ENCODE results near the gene COL18A1.
"Not testable (repeated sequence)": the region's sequence is repeated elsewhere in the genome, so short reads cannot be mapped to it uniquely, and the experiment has no call there.

The COL18A1 gene

DNA sequence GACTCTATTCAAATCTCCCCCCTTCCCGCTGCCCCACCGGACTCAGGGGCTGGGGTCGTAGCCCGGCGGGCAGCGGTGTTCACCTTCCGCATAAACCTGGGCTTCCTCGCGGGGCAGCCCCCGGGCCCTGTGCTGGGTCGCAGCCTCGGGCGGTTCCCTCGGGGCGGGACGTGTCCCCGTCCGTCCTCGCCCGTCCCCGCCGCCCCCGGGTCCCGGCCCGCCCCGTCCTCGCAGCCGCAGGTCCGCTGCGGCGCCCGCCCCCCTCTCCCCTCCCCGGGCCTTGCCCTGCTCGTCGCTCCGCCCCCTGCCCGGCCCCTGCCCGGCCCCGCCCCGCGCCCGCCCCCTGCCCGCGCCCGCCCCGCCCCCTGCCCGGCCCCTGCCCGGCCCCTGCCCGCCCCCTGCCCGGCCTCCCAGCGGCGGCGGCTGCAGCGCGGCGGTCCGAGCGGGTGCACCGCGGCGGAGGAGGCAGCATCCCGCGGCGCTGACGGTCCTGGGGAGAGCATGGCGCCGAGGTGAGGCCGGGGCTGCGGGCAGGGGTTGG is at the start of gene COL18A1:
TSS of gene COL18A1 (plus strand) at position 436 of the 541 bp plus-strand sequence. CDS start at position 502, 66 bp downstream.
- Histone ChIP-seq H3K36me3 (ENCODE audit: insufficient read depth, low read length) (0 out of 2 replicates have a peak, but pooled peaks cover 6% of the 10 kb centered on the region), H3K9me3 (ENCODE audit: control insufficient read depth, insufficient read depth, low read length) (peaks cover 14% of the 10 kb centered on the region; the same call in 1 of the 2 replicates), H3K4me1 (ENCODE audit: insufficient read depth, low read length) (peaks cover 30% of the 10 kb centered on the region), H3K9ac (ENCODE audit: low read depth, low read length) (peak within 1 kb of the TSS; percentile 76)

DNA sequence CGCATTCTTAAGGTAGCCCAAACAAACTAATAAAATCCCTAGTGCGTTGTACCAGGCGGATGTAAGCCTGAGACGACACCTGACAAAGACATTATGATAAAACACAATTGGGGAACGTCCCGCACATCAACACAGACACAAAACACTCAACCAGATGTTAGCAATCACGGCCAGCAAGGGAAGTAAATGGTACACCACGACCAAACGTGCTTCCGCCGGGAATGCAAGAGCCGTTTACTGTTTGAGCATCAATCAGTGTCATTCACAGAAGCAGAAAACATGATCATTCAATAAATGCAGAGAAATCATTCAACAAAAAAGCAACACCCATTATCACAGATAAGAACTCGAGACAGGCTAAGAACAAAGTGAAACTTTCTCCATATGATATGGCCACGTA is 49.4 kb upstream of the COL18A1 start:
- Histone ChIP-seq H3K36me3 (ENCODE audit: insufficient read depth, low read length) (no peaks in the 10 kb centered on the region), H3K4me1 (ENCODE audit: insufficient read depth, low read length) (peaks cover 9% of the 10 kb centered on the region; the same call in 1 of the 2 replicates), H3K9me3 (ENCODE audit: control insufficient read depth, insufficient read depth, low read length) (no peaks in the 10 kb centered on the region), H3K9ac (ENCODE audit: low read depth, low read length) (no peak overlapping the region)

- H3K9ac ChIP-seq (ENCODE audit: low read depth, low read length) = no peak overlapping the region
- H3K4me1 ChIP-seq (ENCODE audit: insufficient read depth, low read length) = peaks cover 11% of the 10 kb centered on the region; the same call in 1 of the 2 replicates
- no peaks in the 10 kb centered on the region for H3K9me3 ChIP-seq (ENCODE audit: control insufficient read depth, insufficient read depth, low read length)
- no peaks in the 10 kb centered on the region for H3K36me3 ChIP-seq (ENCODE audit: insufficient read depth, low read length)
Measured at GRCh38 chr21:45356251-45356650, 48.7 kb upstream of the COL18A1 start.

- Histone ChIP-seq H3K9ac (ENCODE audit: low read depth, low read length) (no peak overlapping the region), H3K9me3 (ENCODE audit: control insufficient read depth, insufficient read depth, low read length) (no peaks in the 10 kb centered on the region), H3K36me3 (ENCODE audit: insufficient read depth, low read length) (no peaks in the 10 kb centered on the region), H3K4me1 (ENCODE audit: insufficient read depth, low read length) (peaks cover 17% of the 10 kb centered on the region; the same call in 1 of the 2 replicates)
Measured at GRCh38 chr21:45356653-45357435, 48.1 kb upstream of the COL18A1 start.

GRCh38 chr21:45357436-45358260 is 47.3 kb upstream of the COL18A1 start:
- Histone ChIP-seq H3K9me3 (ENCODE audit: control insufficient read depth, insufficient read depth, low read length) (no peaks in the 10 kb centered on the region), H3K9ac (ENCODE audit: low read depth, low read length) (no peak overlapping the region), H3K36me3 (ENCODE audit: insufficient read depth, low read length) (no peaks in the 10 kb centered on the region), H3K4me1 (ENCODE audit: insufficient read depth, low read length) (peaks cover 19% of the 10 kb centered on the region; the same call in 1 of the 2 replicates)

DNA sequence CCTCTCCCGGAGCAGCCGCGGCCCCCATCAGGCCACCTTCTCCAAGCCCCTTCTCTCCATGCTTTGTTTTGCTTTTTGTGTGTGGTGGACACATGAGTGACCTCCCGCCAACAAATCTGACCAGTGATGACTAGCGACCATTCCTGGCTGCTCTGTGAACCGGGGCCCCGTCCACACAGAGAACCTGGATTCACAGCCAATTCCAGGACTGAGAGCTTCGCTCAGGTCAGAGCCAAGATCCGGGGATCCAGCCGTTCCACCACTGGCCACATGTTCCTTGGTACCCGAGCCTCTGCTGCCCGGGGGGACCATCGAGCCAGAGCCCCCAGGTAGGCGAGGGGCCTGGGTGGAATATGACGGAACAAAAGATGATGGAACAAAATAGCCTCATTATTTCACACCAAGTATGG is 46.7 kb upstream of the COL18A1 start:
- Histone ChIP-seq H3K9ac (ENCODE audit: low read depth, low read length) (no peak overlapping the region), H3K4me1 (ENCODE audit: insufficient read depth, low read length) (peaks cover 19% of the 10 kb centered on the region; the same call in 1 of the 2 replicates), H3K36me3 (ENCODE audit: insufficient read depth, low read length) (no peaks in the 10 kb centered on the region), H3K9me3 (ENCODE audit: control insufficient read depth, insufficient read depth, low read length) (no peaks in the 10 kb centered on the region)

- Histone ChIP-seq H3K4me1 (ENCODE audit: insufficient read depth, low read length) (peaks cover 21% of the 10 kb centered on the region; the same call in 1 of the 2 replicates), H3K36me3 (ENCODE audit: insufficient read depth, low read length) (no peaks in the 10 kb centered on the region), H3K9ac (ENCODE audit: low read depth, low read length) (no peak overlapping the region), H3K9me3 (ENCODE audit: control insufficient read depth, insufficient read depth, low read length) (no peaks in the 10 kb centered on the region)
Measured at GRCh38 chr21:45358711-45359310, 46.2 kb upstream of the COL18A1 start.

GRCh38 chr21:45359451-45360217 is 45.3 kb upstream of the COL18A1 start:
- peaks cover 23% of the 10 kb centered on the region for H3K4me1 ChIP-seq (ENCODE audit: insufficient read depth, low read length)
- H3K9ac ChIP-seq (ENCODE audit: low read depth, low read length) = no peak overlapping the region
- H3K9me3 ChIP-seq (ENCODE audit: control insufficient read depth, insufficient read depth, low read length) = no peaks in the 10 kb centered on the region

DNA sequence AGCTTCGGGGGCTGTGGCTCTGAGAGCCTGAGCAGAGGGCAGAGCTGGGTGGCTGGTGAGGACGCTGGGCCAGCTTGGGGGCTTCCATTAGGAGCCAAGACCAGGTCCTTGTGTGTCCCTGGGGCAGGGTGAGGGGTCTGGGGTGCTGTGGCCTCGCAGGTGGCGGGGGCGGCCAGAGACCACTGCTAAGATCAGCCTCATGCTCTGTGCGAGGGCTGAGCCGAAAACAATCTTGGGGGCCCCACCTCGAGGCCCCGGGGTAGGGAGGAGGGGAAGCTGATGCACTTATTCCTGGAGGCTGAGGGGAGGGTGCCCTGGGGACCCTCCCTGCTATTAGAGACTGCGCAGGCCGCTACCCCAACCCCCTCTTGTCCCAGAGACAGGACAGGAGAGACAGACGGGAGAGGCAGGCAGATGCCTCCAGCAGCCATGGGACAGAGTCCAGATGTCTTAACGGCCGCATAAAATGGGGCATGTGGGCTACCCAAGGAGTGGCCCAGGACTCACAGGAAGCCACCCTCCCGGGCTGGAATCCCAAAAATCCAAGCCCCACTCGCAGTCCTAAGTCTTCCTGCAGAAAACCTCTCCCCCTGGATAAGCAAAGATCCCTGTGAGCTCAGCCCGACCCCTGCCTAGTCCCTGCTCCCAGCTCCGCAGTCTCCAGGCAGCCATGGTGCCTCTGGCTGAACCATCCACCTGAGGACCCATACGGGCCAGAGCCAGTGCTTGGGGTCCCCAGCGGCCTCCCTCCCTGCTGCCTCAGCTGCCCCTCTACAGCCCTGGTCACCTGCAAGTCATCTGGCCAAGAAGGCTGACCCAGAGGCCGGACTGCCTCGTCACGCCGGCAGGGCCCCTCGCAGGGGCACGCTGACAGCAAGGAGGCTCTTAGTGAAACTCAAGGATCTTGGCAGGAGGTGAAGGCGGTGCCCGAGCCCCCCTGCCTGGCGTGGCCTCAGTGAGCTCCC is 43.6 kb upstream of the COL18A1 start:
- Histone ChIP-seq H3K36me3 (ENCODE audit: insufficient read depth, low read length) (no peaks in the 10 kb centered on the region), H3K9ac (ENCODE audit: low read depth, low read length) (no peak overlapping the region), H3K4me1 (ENCODE audit: insufficient read depth, low read length) (peaks cover 30% of the 10 kb centered on the region), H3K9me3 (ENCODE audit: control insufficient read depth, insufficient read depth, low read length) (no peaks in the 10 kb centered on the region)

More at GRCh38 chr21:45359451-45360217, 45.3 kb upstream of the COL18A1 start:
- no peaks in the 10 kb centered on the region for H3K36me3 ChIP-seq (ENCODE audit: insufficient read depth, low read length)

- Histone ChIP-seq H3K9me3 (ENCODE audit: control insufficient read depth, insufficient read depth, low read length) (no peaks in the 10 kb centered on the region), H3K9ac (ENCODE audit: low read depth, low read length) (no peak overlapping the region), H3K4me1 (ENCODE audit: insufficient read depth, low read length) (peaks cover 26% of the 10 kb centered on the region), H3K36me3 (ENCODE audit: insufficient read depth, low read length) (no peaks in the 10 kb centered on the region)
Measured at GRCh38 chr21:45362077-45362747, 42.8 kb upstream of the COL18A1 start.

DNA sequence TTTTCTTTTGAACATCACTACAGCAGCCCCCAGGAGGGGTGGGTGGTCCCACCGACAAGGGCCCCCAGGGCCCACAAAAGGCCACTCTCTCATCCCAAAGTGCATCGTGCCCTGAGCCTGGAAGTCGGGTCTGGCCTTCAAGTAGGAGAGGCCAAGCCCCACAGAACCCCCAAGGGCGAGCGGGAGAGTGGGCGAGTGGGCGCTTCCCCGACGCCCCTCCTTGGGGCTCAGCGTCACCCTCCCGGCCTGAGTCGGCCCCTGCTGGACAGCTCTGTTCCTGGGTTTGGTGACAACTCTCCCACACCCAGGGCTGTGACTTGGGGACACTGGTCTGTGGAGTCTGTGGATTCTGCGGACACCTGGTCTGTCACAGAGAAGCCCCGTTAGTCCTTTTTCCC is 42.2 kb upstream of the COL18A1 start:
- H3K36me3 ChIP-seq (ENCODE audit: insufficient read depth, low read length) = no peaks in the 10 kb centered on the region
- peaks cover 32% of the 10 kb centered on the region for H3K4me1 ChIP-seq (ENCODE audit: insufficient read depth, low read length)
- H3K9me3 ChIP-seq (ENCODE audit: control insufficient read depth, insufficient read depth, low read length) = no peaks in the 10 kb centered on the region
- H3K9ac ChIP-seq (ENCODE audit: low read depth, low read length) = no peak overlapping the region

DNA sequence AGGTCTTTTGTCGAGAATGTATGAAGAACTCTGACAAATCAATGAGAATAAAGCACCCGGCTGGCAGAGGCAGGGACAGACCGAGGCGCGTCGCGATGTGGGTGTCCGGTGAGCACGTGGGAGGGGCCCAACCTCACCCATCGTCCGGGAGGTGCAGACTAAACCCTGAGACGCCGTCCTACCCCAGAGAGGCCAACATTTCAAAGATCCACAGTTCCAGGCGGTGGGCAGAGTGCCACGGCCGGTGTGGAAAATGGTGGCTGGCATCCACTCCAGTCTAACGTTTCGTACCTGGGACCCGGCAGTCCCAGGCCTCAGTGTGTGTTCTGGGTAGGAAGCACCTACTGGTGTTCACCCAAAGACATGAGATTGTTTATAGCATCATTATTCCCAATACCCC is 41.7 kb upstream of the COL18A1 start:
- not testable (repeated sequence) for H3K9ac ChIP-seq (ENCODE audit: low read depth, low read length); H3K36me3 ChIP-seq (ENCODE audit: insufficient read depth, low read length); H3K9me3 ChIP-seq (ENCODE audit: control insufficient read depth, insufficient read depth, low read length)
- H3K4me1 ChIP-seq (ENCODE audit: insufficient read depth, low read length) = peaks cover 34% of the 10 kb centered on the region
